ENCODE measurements around the gene NHLRC2. TPM values are rescaled to one million over a fixed set of nuclear protein-coding genes. Genes with fewer than 3 reads are reported as not detected.
A peak's percentile ranks its signal among the peaks of the same experiment; 100 is the strongest.

Gene NHLRC2
- total RNA-seq, 1 donor = 18.6 TPM

DNA sequence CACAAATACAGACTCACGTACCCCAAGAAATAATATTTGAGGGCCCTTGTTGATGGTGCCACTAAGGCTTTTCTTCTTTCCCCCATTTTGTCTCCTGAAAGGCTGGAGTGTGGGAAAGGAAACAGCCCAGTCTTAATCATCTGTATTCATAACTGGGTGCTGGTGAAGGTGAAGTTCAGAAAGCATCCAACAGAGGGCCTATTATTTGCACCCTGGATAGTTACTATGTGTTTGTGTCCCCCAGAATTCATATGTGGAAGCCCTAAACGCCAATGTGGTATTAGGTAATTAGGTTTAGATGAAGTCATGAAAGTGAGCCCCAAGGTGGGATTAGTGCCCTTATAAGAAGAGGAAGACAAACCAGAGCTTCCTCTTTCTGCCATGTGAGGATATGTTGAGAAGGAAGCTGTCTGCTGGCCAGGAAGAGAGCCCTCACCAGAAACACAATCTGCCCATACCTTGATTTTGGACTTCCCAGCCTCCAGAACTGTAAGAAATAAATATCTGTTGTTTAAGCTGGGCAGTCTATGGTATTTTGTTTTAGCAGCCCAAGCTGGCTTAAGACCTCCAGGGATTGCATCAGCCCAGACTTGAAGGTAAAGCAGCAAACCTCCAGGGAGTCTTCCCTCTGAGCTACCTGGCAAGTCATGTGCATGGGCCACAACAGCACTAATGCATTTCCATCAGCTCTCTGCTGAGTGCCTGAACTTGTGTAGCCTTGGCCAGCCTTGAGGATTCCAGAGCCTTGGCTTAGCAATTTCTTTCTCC, 99.2 kb downstream of the NHLRC2 start:
- H3K4me3 ChIP-seq (ENCODE audit: low read depth, low read length) = no peak overlapping the region
- peak; percentile 25 for TF ChIP-seq CTCF (IDR thresholded peaks at IDR 0.05; ENCODE audit: insufficient read depth, low read depth, low read length)
- DNase-seq (ENCODE audit: low read depth) = no peak

DNA sequence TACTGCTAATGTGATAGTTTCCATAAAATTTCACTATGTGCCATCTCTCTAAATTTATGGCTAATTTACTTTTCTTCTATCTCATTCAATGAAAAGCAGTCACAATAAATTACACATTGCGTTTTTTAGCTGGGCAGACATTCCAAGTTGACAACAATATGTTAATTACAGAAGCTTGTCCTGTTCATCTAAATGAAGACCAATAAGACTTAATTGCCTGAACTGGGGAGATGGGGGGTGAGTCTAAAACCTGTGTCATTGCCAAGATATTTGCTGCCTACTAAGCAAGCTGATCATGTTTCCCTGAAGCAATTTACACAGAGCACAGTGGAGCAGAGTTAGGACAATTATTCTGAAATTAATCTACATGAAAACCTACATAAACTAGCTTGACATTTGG, 99.9 kb downstream of the NHLRC2 start:
- TF ChIP-seq CTCF (IDR thresholded peaks at IDR 0.05; ENCODE audit: insufficient read depth, low read depth, low read length) = no peak
- H3K4me3 ChIP-seq (ENCODE audit: low read depth, low read length) = no peak overlapping the region
- no peak for DNase-seq (ENCODE audit: low read depth)

GRCh38 chr10:113957013-113957412, 102.6 kb downstream of the NHLRC2 start:
- H3K4me3 ChIP-seq (ENCODE audit: low read depth, low read length) = no peak overlapping the region
- DNase-seq (ENCODE audit: low read depth) = peak; percentile 85
- TF ChIP-seq CTCF (IDR thresholded peaks at IDR 0.05; ENCODE audit: insufficient read depth, low read depth, low read length) = no peak

- H3K4me3 ChIP-seq (ENCODE audit: low read depth, low read length) = no peak overlapping the region
- peak; percentile 88 for DNase-seq (ENCODE audit: low read depth)
- no peak for TF ChIP-seq CTCF (IDR thresholded peaks at IDR 0.05; ENCODE audit: insufficient read depth, low read depth, low read length)
Measured at GRCh38 chr10:113958631-113959382, 104.3 kb downstream of the NHLRC2 start.

GRCh38 chr10:113959383-113959760, 104.9 kb downstream of the NHLRC2 start:
- no peak for DNase-seq (ENCODE audit: low read depth)
- TF ChIP-seq CTCF (IDR thresholded peaks at IDR 0.05; ENCODE audit: insufficient read depth, low read depth, low read length) = no peak
- H3K4me3 ChIP-seq (ENCODE audit: low read depth, low read length) = no peak overlapping the region

- no peak overlapping the region for H3K4me3 ChIP-seq (ENCODE audit: low read depth, low read length)
- no peak for DNase-seq (ENCODE audit: low read depth)
- TF ChIP-seq CTCF (IDR thresholded peaks at IDR 0.05; ENCODE audit: insufficient read depth, low read depth, low read length) = no peak
Measured at GRCh38 chr10:113960617-113961181, 106.2 kb downstream of the NHLRC2 start.
